ENCODE measurements around the gene NELFB. TPM values are rescaled to one million over a fixed set of nuclear protein-coding genes. Genes with fewer than 3 reads are reported as not detected.
"Not testable (repeated sequence)": the region's sequence is repeated elsewhere in the genome, so short reads cannot be mapped to it uniquely, and the experiment has no call there.

NELFB gene
- total RNA-seq, 1 experiment from 2014 or later: 71.7 TPM

GRCh38 chr9:137237759-137238726, 17.1 kb upstream of the NELFB start:
- H3K14ac ChIP-seq (ENCODE audit: insufficient read depth, low read length): no peak overlapping the region
- H2BK12ac ChIP-seq (ENCODE audit: insufficient read length, low read depth, low read length): no peak overlapping the region
- no peak for TF ChIP-seq CTCF (conservative IDR thresholded peaks at IDR 0.05)
- DNase-seq: no peak
- no peaks in the 10 kb centered on the region for H3K9me3 ChIP-seq (ENCODE audit: control insufficient read depth, low read depth, low read length)
- no peak overlapping the region for H3K9ac ChIP-seq (ENCODE audit: extremely low read depth, insufficient read length, low read length)
- H3K4me3 Mint-ChIP-seq: peak overlapping the region in 1 of 2 experiments; percentile 26; a peak in 2 of 5 replicates
- H3T11ph ChIP-seq (ENCODE audit: low read length): no peak overlapping the region
- no peaks in the 10 kb centered on the region for H3K79me1 ChIP-seq (ENCODE audit: insufficient read depth, low read depth, low read length, poor library complexity, severe bottlenecking)
- peaks cover 12% of the 10 kb centered on the region for H3K23me2 ChIP-seq (ENCODE audit: insufficient read length, low read depth, low read length, poor library complexity, severe bottlenecking)
- peaks cover 20 to 30% of the 10 kb centered on the region in 2 experiments for H3K4me1 Mint-ChIP-seq
- H2BK120ac ChIP-seq (ENCODE audit: low read depth, low read length, poor library complexity, severe bottlenecking): no peak overlapping the region
- H3K4me1 ChIP-seq (ENCODE audit: insufficient read depth, low read length): peaks cover 3% of the 10 kb centered on the region; the same call in 1 of the 2 replicates
- H4K8ac ChIP-seq (replicated peaks; ENCODE audit: insufficient read length, low read depth, low read length): no peak overlapping the region
- H3K27ac ChIP-seq (ENCODE audit: insufficient read length, low read depth, low read length): no peak overlapping the region
- H4K5ac ChIP-seq (ENCODE audit: insufficient read length, low read depth, low read length): no peak overlapping the region
- no peak overlapping the region for H3K23ac ChIP-seq (ENCODE audit: insufficient read length, low read depth, low read length)
- H3K36me3 Mint-ChIP-seq (ENCODE audit: insufficient read depth in 1 of 3, low read depth in 3 of 3): peaks cover 16 to 17% (median 16%) of the 10 kb centered on the region in 3 experiments
- H4K91ac ChIP-seq (ENCODE audit: insufficient read length, low read depth, low read length): no peak overlapping the region
- H3K79me2 ChIP-seq (ENCODE audit: insufficient read depth, low read length): no peaks in the 10 kb centered on the region
- H3K27me3 ChIP-seq (ENCODE audit: insufficient read depth, low read length): no peaks in the 10 kb centered on the region
- no peaks in the 10 kb centered on the region for H4K20me1 ChIP-seq (ENCODE audit: control insufficient read depth, insufficient read depth, insufficient read length)
- no peak overlapping the region for H2AK5ac ChIP-seq (ENCODE audit: insufficient read length, low read length)
- no peak overlapping the region for H2AFZ ChIP-seq (ENCODE audit: low read length)
- H2BK5ac ChIP-seq (ENCODE audit: insufficient read length, low read length): no peak overlapping the region
- H2BK15ac ChIP-seq (ENCODE audit: low read depth, low read length): no peak overlapping the region
- no peaks in the 10 kb centered on the region; a peak in 2 of 5 replicates for H3K9me3 Mint-ChIP-seq
- H3K4me2 ChIP-seq (ENCODE audit: insufficient read depth, insufficient read length, low read length): no peak overlapping the region
- H2BK20ac ChIP-seq (ENCODE audit: low read depth, low read length, poor library complexity, severe bottlenecking): no peak overlapping the region
- H3K18ac ChIP-seq (ENCODE audit: insufficient read length, low read depth, low read length): no peak overlapping the region
- H3K27ac Mint-ChIP-seq: no peak overlapping the region
- H3K27me3 Mint-ChIP-seq (ENCODE audit: low read depth): peaks cover 7% of the 10 kb centered on the region
- H3K4ac ChIP-seq (ENCODE audit: low read depth, low read length): no peak overlapping the region
- no CpG with 5 or more reads among the region's 13 CpGs for WGBS (ENCODE audit: extremely low coverage, insufficient read length, low lambda C conversion rate)
- H3K56ac ChIP-seq (ENCODE audit: insufficient read length, low read depth, low read length): no peak overlapping the region

- peaks cover 28 to 45% of the 10 kb centered on the region in 2 experiments for H3K4me1 Mint-ChIP-seq
- not testable (repeated sequence) for H3K56ac ChIP-seq (ENCODE audit: insufficient read length, low read depth, low read length); H3K23ac ChIP-seq (ENCODE audit: insufficient read length, low read depth, low read length); H4K91ac ChIP-seq (ENCODE audit: insufficient read length, low read depth, low read length); H3K9ac ChIP-seq (ENCODE audit: extremely low read depth, insufficient read length, low read length); H3K4ac ChIP-seq (ENCODE audit: low read depth, low read length); H2BK12ac ChIP-seq (ENCODE audit: insufficient read length, low read depth, low read length); H3K18ac ChIP-seq (ENCODE audit: insufficient read length, low read depth, low read length); H3T11ph ChIP-seq (ENCODE audit: low read length); DNase-seq; H3K27me3 ChIP-seq (ENCODE audit: insufficient read depth, low read length); H2BK20ac ChIP-seq (ENCODE audit: low read depth, low read length, poor library complexity, severe bottlenecking); H3K4me1 ChIP-seq (ENCODE audit: insufficient read depth, low read length); H4K20me1 ChIP-seq (ENCODE audit: control insufficient read depth, insufficient read depth, insufficient read length); H3K9me3 ChIP-seq (ENCODE audit: control insufficient read depth, low read depth, low read length); H2BK5ac ChIP-seq (ENCODE audit: insufficient read length, low read length); H3K79me2 ChIP-seq (ENCODE audit: insufficient read depth, low read length); H4K8ac ChIP-seq (replicated peaks; ENCODE audit: insufficient read length, low read depth, low read length); H3K27ac ChIP-seq (ENCODE audit: insufficient read length, low read depth, low read length); H2AFZ ChIP-seq (ENCODE audit: low read length); H3K14ac ChIP-seq (ENCODE audit: insufficient read depth, low read length); H3K9me3 Mint-ChIP-seq; H3K79me1 ChIP-seq (ENCODE audit: insufficient read depth, low read depth, low read length, poor library complexity, severe bottlenecking); H4K5ac ChIP-seq (ENCODE audit: insufficient read length, low read depth, low read length); H2AK5ac ChIP-seq (ENCODE audit: insufficient read length, low read length); H2BK120ac ChIP-seq (ENCODE audit: low read depth, low read length, poor library complexity, severe bottlenecking); H3K27me3 Mint-ChIP-seq (ENCODE audit: low read depth); H2BK15ac ChIP-seq (ENCODE audit: low read depth, low read length)
- peak overlapping the region; percentile 74 to 86 for H3K4me3 Mint-ChIP-seq
- no CpG with 5 or more reads among the region's 27 CpGs for WGBS (ENCODE audit: extremely low coverage, insufficient read length, low lambda C conversion rate)
- Histone ChIP-seq H3K4me2 (ENCODE audit: insufficient read depth, insufficient read length, low read length) (peak overlapping the region; percentile 7), H3K23me2 (ENCODE audit: insufficient read length, low read depth, low read length, poor library complexity, severe bottlenecking) (peaks cover 12% of the 10 kb centered on the region)
- H3K27ac Mint-ChIP-seq: peak overlapping the region in 1 of 3 experiments; percentile 53; a peak in 1 of 7 replicates
- peaks cover 19 to 26% (median 24%) of the 10 kb centered on the region in 3 experiments for H3K36me3 Mint-ChIP-seq (ENCODE audit: insufficient read depth in 1 of 3, low read depth in 3 of 3)
These were observed 15.5 kb upstream of the NELFB start for GRCh38 chr9:137239541-137240200.

Measured in H9 (cell line).